Body of pancreas (tissue), 4 donors: ENCODE measurements around the gene SLC15A4. TPM values are rescaled to one million over a fixed set of nuclear protein-coding genes. Genes with fewer than 3 reads are reported as not detected.

Source experiments
- ATAC-seq: fragments of 150-250 bp; one replicate; pipeline ENCODE4 v1.9.1; 2016
- DNase-seq, 4 donors: peaks; one replicate each; pipeline ENCODE4 v3.0.0-alpha.2; 2019
- H3K27ac ChIP-seq, 4 donors: fragments of 200-600 bp; sonication (generic); 1 replicate in 3 of 4; 2 replicates in 1 of 4; pipeline versions ENCODE4 v1.5.1 to v1.6.1; 2016 to 2019; ENCODE audit warnings: mild to moderate bottlenecking in 1 of 4, mixed read lengths in 1 of 4, moderate library complexity in 1 of 4
- H3K27me3 ChIP-seq, 2 donors: fragments of 200-600 bp; sonication (generic); one replicate each; pipeline ENCODE4 v1.6.0; 2016; ENCODE audit warnings: mild to moderate bottlenecking in 1 of 2
- H3K36me3 ChIP-seq, 2 donors: fragments of 200-600 bp; sonication (generic); replicated peaks in 1 of 2; 2 replicates each; pipeline ENCODE4 v1.5.1; 2016; ENCODE audit warnings: low read depth in 2 of 2; ENCODE audit not compliant: insufficient read depth in 1 of 2
- H3K4me1 ChIP-seq: fragments of 200-600 bp; sonication (generic); one replicate; pipeline ENCODE4 v1.6.0; 2016
- H3K4me3 ChIP-seq, 2 donors: fragments of 200-600 bp; sonication (generic); 1 replicate in 1 of 2; 2 replicates in 1 of 2; pipeline ENCODE4 v1.5.1; 2016 to 2019
- H3K9me3 ChIP-seq, 3 donors: fragments of 200-600 bp; sonication (generic); 1 replicate in 2 of 3; 2 replicates in 1 of 3; pipeline ENCODE4 v1.5.1; 2016
- POLR2A ChIP-seq, 3 donors: fragments of 450-650 bp; IDR thresholded peaks; one replicate each; pipeline ENCODE4 v1.6.1; 2016; ENCODE audit warnings: antibody characterized with exemption in 3 of 3, mild to moderate bottlenecking in 2 of 3
- WGBS, 2 donors: methylation state at CpG; one replicate each; pipeline ENCODE4 v1.1.5; 2017; 5-methylcytosine and 5-hydroxymethylcytosine counted together
- intact Hi-C: fragments of 100-400 bp; cut with DNase I; formaldehyde crosslinking; loops from one replicate; pipeline ENCODE4 v1.15.1; 2023
- total RNA-seq, 2 donors: library from RNA; depleted of rRNA; stranded (reverse); fragments of >200 nt; gene quantifications; one replicate each; pipeline ENCODE4 v1.1.0, GENCODE V29; 2016
- TF ChIP-seq, protein P1 (sequence below), 7 experiments: fragments of 450-650 bp in 4 of 7; fragments of 200-600 bp in 3 of 7; sonication (generic) in 3 of 7; IDR thresholded peaks; one replicate each; pipeline ENCODE4 v1.5.1; 2016 to 2019; ENCODE audit warnings: antibody characterized with exemption in 7 of 7

Gene SLC15A4
- total RNA-seq, 2 donors from 2014 or later = 14.5 to 21.0 TPM

DNA sequence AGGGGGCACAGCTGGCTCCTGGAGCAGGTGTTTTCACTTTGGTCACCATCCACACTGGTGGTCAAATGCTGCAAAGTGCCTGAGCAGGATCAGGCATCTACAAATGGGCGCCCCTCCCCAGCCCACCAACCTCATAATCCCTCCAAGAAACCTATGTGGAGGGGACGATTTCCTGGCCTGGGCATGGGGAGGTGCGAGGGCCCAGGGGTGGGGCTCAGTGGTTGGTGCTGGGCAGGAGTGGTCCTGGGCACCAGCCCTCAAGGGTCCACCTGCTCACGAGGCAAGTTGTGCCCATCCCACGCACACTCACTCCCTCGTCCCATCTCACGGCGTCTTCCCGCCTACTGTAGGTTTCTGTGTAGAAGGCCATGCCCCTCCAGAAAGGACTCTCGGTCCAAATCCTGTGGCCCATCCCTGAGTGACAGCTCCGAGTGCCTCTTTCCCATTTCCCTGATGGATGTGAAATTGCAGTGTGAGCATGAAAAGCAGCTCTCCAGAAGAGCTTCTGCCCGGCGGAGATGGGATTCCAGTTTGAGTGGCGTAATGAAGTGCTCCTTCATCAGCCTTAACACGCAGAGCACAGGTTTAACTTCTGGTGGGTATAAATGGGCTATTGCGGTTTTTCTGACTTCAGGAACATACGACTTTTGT lies 36.9 kb downstream of the SLC15A4 start:
- no peak for TF ChIP-seq POLR2A (IDR thresholded peaks at IDR 0.05)
- TF ChIP-seq, protein P1, sequence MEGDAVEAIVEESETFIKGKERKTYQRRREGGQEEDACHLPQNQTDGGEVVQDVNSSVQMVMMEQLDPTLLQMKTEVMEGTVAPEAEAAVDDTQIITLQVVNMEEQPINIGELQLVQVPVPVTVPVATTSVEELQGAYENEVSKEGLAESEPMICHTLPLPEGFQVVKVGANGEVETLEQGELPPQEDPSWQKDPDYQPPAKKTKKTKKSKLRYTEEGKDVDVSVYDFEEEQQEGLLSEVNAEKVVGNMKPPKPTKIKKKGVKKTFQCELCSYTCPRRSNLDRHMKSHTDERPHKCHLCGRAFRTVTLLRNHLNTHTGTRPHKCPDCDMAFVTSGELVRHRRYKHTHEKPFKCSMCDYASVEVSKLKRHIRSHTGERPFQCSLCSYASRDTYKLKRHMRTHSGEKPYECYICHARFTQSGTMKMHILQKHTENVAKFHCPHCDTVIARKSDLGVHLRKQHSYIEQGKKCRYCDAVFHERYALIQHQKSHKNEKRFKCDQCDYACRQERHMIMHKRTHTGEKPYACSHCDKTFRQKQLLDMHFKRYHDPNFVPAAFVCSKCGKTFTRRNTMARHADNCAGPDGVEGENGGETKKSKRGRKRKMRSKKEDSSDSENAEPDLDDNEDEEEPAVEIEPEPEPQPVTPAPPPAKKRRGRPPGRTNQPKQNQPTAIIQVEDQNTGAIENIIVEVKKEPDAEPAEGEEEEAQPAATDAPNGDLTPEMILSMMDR (IDR thresholded peaks at IDR 0.05) = no peak
- intact Hi-C loops = loop anchor here (10.0 kb wide), 1 partner anchor 1128 kb away; no protein-coding TSS in a partner anchor
- Histone ChIP-seq H3K4me3 (no peak overlapping the region), H3K27ac (no peak overlapping the region), H3K4me1 (no peaks in the 10 kb centered on the region), H3K27me3 (no peaks in the 10 kb centered on the region), H3K36me3 (no peaks in the 10 kb centered on the region), H3K9me3 (no peaks in the 10 kb centered on the region)
- WGBS, 2 donors = 87 to 89% methylated on average over 15 to 17 of the region's 17 CpGs
- DNase-seq (no peak), ATAC-seq (no peak)

DNA sequence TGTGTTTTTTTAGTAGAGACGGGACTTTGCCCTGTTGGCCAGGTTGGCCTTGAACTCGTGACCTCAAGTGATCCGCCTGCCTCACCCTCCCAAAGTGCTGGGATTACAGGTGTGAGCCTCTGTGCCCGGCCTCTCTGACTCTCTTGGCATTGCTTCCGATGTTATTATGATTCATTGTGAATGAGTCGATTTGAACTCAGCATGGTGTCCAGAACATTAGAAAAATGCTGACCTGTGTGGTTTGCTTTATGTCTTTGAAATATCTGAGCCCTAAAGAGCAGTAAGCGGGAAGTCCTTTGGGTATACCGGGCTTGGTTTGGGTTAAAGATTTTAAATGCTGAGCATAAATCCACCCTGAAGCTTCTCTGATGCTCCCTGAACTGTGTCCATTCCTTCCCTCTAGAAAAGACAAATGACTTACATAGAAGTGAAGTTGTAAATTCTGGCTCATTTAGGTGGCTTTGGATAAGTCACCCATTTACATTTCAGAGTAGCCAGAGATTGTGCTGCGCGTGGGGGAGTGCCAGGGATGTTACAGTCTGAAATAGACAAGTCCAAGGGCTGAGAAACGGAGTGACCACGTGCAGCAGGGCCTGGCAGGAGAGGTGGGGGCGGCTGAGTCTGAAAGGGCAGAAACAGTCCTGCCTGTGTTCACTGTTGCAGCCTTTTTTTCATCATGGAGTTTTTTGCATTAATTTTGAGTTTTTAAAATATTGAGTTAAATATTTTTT lies 39.6 kb downstream of the SLC15A4 start:
- Histone ChIP-seq H3K4me1 (no peaks in the 10 kb centered on the region), H3K27ac (no peak overlapping the region), H3K36me3 (no peaks in the 10 kb centered on the region), H3K4me3 (no peak overlapping the region), H3K9me3 (no peaks in the 10 kb centered on the region), H3K27me3 (no peaks in the 10 kb centered on the region)
- intact Hi-C loops = loop anchor here (10.0 kb wide), 1 partner anchor 1131 kb away; no protein-coding TSS in a partner anchor
- TF ChIP-seq, protein P1 (IDR thresholded peaks at IDR 0.05) = no peak
- TF ChIP-seq POLR2A (IDR thresholded peaks at IDR 0.05) = no peak
- DNase-seq = no peak
- ATAC-seq = no peak
- 62 to 69% methylated on average over 13 of the region's 13 CpGs for WGBS, 2 donors

DNA sequence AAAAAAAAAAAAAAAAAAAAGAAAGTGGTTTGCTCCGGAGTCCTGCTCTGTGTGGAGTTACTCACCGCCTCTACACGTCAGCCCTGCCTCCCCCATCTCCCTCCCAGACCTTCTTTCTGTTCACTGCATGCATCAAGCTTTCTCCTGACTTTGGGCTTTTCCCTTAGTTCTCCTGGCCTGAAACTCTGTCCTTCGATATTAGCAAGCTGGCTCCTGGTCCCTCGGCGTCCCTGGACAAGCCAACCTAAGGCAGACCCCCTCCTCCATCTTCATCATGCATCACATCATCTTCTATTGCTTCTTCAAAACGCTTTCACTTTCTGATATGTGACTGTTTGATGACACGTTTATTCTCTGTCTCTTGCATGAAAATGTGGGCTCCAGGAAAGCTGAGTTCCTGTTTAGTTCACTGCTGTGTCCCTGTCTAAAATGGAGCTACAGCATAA lies 40.6 kb downstream of the SLC15A4 start:
- DNase-seq (no peak), ATAC-seq (no peak)
- intact Hi-C loops = loop anchor here (10.0 kb wide), 1 partner anchor 1132 kb away; no protein-coding TSS in a partner anchor
- no peaks in the 10 kb centered on the region for H3K9me3 ChIP-seq
- 67 to 71% methylated on average over 8 of the region's 8 CpGs for WGBS, 2 donors
- no peak overlapping the region for H3K4me3 ChIP-seq
- H3K36me3 ChIP-seq = no peaks in the 10 kb centered on the region
- H3K4me1 ChIP-seq = no peaks in the 10 kb centered on the region
- H3K27me3 ChIP-seq = no peaks in the 10 kb centered on the region
- H3K27ac ChIP-seq = no peak overlapping the region
- TF ChIP-seq, protein P1 (IDR thresholded peaks at IDR 0.05) = no peak
- no peak for TF ChIP-seq POLR2A (IDR thresholded peaks at IDR 0.05)

DNA sequence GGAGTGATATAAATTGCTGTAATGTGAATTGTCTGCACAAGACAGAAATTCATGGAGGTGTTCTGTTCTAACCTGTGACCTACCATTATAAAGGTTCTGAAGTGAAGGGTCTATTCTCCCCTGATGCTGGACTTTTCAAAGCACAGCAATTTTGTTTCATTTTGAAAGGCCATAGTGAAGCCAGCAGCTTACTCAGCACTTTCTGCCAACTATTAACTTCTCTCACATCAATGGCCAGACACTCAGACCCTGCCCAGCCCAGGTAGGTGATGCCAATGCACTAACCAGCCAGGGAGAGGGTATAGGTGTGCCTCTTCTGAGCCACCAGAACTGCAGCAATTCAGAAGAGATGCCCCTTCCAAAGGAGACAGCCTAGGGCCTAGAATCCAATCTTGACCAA lies 43.9 kb downstream of the SLC15A4 start:
- intact Hi-C loops = loop anchor here (10.0 kb wide), 1 partner anchor 1135 kb away; no protein-coding TSS in a partner anchor
- H3K27ac ChIP-seq = no peak overlapping the region
- ATAC-seq (no peak), DNase-seq (no peak)
- no peak overlapping the region for H3K4me3 ChIP-seq
- TF ChIP-seq, protein P1 (IDR thresholded peaks at IDR 0.05) = no peak
- no peak for TF ChIP-seq POLR2A (IDR thresholded peaks at IDR 0.05)
- H3K27me3 ChIP-seq = no peaks in the 10 kb centered on the region
- H3K4me1 ChIP-seq = no peaks in the 10 kb centered on the region
- no peaks in the 10 kb centered on the region for H3K36me3 ChIP-seq
- H3K9me3 ChIP-seq = no peaks in the 10 kb centered on the region
